ENCODE data around the gene CYTH2.

Gene CYTH2, protein sequence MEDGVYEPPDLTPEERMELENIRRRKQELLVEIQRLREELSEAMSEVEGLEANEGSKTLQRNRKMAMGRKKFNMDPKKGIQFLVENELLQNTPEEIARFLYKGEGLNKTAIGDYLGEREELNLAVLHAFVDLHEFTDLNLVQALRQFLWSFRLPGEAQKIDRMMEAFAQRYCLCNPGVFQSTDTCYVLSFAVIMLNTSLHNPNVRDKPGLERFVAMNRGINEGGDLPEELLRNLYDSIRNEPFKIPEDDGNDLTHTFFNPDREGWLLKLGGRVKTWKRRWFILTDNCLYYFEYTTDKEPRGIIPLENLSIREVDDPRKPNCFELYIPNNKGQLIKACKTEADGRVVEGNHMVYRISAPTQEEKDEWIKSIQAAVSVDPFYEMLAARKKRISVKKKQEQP

DNA sequence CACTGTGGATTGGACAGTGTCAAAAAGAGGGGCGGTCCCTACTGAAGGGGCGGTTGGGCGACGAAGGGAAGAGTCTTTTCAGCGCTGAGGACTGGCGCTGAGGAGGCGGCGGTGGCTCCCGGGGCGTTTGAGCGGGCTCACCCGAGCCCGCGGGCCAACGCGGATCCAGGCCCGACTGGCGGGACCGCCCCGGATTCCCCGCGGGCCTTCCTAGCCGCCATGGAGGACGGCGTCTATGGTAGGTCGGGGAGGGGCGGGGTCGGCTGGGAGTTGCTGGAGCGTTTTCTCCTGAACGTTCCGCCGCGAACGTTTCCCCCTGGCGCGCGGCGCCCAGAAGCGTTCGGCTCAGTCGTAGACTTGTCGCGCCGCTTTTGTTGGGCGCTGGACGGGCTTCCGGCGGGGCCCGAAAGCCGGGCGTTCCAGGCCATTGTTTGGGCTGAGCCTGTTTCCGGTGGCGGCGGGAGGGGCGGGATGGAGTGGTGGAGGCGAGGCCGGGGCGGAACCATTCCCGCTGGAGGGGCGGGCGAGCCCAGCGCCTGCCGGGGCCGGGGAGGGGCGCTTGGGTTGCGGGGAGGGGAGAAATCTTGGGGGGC, at the start of gene CYTH2:
CYTH2 (plus strand) TSS at position 81 of the 593 bp plus-strand sequence; CDS start at position 220, 139 bp downstream.
- no peak for FAIRE-seq

DNA sequence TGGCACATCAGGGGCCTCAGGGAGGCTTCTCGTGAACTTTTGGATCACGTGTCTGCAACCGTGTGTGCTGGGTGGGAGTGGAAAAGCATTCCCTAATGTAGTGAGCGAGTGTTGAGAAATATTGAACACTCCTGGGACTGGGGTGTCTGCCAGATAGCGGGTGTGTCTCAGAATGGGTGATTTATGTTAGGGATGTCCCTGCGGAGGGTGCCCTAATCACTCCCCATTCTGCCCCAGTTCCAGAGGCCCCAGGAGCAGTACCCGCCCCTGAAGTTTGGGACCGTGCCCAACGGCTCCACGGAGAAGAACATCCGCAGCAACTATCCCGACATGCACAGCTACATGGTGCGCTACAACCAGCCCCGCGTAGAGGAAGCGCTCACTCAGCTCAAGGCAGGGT, 47.6 kb upstream of the CYTH2 start:
- no peak for FAIRE-seq

DNA sequence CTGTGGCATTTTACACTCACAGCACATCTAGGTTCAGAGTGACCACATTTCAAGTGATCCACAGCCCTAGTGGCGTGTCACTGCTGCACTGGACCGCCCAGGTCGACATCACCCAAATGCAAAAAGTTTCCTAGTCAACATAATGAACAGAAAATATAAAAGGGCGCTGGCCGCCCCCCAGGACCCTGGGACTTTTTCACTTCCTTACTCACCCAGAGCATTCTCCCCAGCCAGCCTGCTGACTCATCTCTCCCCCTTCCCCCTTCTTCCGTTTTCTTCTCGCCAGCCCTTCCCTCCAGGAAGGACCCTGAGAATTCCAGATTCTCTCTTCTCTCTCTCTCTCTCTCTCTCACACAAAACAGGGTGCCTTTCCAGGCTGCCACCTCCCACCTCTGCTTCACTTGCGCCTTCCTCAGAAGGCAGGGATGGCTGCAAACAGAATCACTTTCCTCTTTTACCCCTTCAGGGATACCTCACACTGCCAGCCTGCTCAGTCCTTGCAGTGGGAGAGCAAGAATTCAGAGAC, 44.4 kb upstream of the CYTH2 start:
- FAIRE-seq, result no peak

DNA sequence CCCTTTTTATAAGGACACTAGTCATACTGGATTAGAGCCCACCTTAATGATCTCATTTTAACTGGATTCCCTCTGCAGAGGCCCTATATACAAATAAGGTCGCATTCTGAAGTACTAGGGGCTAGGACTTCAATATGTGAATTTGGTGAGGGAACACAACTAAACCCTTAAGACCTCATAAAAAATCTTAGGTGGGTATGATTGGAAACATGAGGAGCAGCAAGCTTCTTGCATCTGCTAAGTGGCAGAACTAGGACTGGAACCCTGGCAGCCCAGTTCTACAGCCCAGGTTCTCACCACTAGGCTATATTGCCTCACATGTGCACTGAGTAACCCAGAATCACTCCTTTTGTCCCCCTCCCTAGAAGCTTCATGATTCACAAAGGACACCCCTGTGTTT, 40.5 kb upstream of the CYTH2 start:
- no peak for FAIRE-seq

DNA sequence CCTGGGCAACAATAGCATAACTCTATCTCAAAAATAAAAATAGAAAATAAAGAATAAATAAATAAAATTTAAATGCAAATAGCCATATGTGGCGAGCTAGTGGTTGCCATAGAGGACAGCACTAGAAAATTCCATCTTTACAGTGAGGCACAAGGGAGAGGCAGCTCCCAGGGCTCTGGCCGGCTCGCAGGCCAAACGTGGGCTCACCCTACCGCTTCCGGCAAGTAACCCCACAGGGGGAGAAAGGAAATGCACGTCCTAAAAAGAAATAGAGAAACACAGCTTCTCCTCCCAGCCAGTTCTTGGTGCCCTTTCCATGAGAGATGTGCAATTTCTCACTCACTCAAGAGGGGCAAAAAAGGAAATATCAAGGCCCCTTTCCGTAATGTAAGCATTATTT, 35.8 kb upstream of the CYTH2 start:
- no peak for FAIRE-seq

DNA sequence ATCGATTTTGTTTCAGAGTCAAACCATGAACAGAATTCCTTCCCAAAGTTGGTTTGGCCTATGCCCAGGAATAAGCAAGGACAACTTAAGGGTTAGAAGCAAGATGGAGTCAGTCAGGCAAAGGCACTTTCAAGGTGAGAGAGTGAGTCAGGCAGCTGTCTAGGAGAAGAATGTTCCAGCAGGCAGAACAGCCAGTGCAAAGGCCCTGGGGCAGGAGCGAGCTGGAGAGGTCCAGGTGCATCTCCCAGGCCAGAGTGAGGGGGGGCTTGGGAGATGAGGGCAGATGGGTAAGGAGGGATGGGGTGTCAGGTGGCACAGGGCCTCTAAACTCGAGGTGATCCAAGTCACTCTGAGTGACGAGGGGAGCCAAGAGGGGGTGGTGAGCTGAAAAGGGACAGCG, 32.6 kb upstream of the CYTH2 start:
- FAIRE-seq, result no peak

DNA sequence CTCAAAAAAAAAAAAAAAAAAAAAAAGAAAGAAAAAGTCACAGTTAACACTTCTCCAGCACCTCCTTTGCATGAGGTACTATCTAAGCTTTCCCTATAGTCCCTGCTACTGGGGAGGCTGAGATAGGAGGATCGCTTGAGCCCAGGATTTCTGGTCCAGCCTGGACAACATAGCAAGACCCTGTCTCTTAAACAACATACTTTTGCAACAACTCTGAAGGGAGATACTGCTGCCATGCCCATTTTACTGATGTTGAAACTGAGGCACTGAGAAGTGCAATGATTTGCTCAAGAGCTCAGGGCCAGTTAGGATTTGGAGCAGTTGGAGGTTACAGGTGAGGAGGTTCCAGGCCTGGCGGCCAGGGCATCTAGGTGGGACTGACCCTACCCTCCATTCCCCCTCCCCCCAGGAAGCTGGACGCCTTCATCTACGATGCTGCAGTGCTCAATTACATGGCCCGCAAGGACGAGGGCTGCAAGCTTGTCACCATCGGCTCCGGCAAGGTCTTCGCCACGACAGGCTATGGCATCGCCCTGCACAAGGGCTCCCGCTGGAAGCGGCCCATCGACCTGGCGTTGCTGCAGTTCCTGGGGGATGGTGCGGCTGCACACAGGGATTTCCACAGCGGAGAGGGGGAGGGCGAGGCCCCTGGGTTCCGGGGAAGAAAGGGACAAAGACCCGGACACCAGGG, 27.7 kb upstream of the CYTH2 start:
- no peak for FAIRE-seq

DNA sequence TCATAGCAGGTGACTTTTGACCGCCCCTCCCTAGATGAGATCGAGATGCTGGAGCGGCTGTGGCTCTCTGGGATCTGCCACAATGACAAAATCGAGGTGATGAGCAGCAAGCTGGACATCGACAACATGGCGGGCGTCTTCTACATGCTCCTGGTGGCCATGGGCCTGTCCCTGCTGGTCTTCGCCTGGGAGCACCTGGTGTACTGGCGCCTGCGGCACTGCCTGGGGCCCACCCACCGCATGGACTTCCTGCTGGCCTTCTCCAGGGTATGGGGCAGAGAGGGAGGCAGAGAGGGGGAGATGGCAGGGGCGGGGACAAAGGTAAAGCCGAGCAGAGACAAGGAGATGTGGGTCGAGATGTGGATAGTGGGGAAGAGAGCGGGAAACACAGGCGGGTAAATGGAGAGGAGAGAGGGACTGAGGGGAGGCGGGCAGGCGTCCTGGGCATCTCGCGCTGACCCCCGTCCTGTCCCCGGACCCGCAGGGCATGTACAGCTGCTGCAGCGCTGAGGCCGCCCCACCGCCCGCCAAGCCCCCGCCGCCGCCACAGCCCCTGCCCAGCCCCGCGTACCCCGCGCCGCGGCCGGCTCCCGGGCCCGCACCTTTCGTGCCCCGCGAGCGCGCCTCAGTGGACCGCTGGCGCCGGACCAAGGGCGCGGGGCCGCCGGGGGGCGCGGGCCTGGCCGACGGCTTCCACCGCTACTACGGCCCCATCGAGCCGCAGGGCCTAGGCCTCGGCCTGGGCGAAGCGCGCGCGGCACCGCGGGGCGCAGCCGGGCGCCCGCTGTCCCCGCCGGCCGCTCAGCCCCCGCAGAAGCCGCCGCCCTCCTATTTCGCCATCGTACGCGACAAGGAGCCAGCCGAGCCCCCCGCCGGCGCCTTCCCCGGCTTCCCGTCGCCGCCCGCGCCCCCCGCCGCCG, 26.8 kb upstream of the CYTH2 start:
- no peak for FAIRE-seq

DNA sequence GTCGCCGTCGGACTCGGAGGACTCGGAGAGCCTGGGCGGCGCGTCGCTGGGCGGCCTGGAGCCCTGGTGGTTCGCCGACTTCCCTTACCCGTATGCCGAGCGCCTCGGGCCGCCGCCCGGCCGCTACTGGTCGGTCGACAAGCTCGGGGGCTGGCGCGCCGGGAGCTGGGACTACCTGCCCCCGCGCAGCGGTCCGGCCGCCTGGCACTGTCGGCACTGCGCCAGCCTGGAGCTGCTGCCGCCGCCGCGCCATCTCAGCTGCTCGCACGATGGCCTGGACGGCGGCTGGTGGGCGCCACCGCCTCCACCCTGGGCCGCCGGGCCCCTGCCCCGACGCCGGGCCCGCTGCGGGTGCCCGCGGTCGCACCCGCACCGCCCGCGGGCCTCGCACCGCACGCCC, 25.9 kb upstream of the CYTH2 start:
- no peak for FAIRE-seq

DNA sequence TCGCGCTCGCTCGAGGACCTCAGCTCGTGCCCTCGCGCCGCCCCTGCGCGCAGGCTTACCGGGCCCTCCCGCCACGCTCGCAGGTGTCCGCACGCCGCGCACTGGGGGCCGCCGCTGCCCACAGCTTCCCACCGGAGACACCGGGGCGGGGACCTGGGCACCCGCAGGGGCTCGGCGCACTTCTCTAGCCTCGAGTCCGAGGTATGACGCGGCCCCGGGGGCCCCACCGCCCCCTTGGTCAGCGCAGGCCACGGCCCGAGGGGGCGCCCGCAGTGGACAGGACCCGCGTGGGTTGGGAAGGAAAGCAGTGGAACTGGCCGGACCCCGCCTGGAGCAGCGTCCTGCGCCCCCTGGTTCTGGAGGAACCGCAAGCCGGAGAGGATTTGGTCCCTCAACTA, 25.4 kb upstream of the CYTH2 start:
- FAIRE-seq, result no peak

DNA sequence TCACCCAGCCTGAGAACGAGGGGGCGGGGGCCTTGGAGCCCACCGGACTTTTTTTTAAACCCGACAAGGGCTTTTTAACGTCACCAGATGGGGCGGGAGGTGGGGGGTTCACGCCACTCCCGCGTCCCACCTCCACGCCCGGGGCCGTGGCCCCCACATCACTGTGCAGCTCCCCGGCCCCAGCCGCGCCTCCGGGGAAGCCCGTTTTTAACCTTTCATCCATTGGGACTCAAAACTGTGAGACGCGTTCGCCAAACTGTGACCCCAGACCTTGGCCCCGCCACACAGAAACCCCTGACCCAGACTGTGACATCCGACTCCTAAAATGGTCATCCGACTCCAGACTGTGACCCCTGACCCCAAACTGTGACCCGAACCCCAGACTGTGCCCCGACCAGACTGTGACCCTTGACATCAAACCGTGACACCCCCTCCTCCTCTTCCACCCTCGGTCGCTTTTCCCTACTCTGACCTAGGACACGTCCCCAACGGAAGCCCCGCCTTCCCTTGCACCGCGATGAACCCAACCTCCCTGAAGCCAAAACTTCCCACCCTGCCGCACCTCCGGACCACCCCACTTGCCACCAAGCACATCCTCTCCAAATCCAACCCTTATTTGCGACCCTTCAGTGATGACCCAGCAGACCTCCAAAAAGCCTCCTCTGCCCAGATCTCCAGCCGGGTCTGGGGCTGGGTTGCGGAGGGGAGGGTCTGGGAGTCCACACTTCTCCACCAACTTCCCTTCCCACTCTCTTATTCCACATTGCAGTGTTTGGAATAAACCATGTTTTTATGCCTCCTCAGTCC, 24.8 kb upstream of the CYTH2 start:
- FAIRE-seq, result no peak

DNA sequence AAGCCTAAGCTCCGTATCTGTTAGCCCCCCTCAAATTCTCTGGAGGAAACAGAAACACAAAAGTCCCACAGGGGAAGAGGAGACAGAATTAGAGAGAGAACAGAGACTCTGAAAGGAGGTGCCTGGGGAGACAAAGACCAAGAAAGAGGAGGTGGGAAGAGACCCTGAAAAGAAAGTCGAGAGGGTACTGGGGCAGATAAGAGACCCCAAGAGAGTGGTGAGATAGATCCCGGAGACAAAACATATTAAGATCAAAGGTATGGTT, 24.3 kb upstream of the CYTH2 start:
- FAIRE-seq, result no peak

DNA sequence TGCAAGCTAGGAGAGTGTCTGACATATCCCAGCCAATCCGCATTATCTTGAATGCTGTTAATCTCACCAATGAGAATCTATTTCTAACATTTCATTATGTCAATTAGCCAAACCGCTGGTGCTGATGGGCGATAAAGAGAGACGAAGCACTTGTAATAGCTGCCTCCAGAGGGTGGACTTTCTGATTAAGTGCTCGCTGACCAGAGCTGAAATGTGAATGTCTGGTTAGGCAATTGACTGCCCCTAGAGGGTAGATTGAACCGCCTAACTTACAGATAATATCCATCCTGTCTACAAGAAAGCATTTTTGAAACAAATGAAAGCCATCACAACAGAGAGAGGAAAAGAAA, 23.9 kb upstream of the CYTH2 start:
- no peak for FAIRE-seq

DNA sequence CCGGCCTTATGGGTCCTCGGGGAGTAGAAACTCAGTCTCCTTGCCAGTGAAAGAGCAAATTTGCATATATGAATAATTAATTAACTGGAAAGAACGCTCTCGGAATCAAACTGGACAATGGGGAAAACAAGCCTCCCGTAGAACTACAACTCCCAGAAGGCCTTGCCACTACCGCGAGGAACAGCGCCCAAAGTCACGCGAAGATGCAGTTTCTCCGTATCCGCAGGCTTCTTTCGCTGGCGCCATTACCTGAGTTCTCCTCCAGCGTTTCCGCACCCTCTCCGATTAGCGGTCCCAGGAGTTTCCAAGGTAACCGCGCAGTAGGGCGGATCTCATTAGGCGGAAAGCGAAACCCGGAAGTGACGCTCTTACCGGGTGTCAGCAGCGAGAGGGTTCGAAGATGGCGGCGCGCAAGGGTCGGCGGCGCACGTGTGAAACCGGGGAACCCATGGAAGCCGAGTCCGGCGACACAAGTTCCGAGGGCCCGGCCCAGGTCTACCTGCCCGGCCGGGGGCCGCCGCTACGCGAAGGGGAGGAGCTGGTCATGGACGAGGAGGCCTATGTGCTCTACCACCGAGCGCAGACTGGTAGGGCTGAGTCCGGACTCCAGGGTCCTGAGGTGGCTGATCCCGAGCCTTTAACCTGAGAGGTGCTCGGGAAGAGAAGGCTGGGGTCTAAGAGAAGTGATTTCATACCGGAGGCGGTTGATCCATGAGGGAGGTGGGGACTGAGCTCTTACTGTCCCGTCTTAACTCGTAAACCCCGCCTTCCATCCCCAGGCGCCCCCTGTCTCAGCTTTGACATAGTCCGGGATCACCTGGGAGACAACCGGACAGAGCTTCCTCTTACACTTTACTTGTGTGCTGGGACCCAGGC, 23.3 kb upstream of the CYTH2 start, which contains the start of gene GRWD1:
GRWD1 (plus strand) TSS at position 378 of the 876 bp plus-strand sequence; CDS start at position 401, 23 bp downstream.
- FAIRE-seq, result peak; percentile 76

DNA sequence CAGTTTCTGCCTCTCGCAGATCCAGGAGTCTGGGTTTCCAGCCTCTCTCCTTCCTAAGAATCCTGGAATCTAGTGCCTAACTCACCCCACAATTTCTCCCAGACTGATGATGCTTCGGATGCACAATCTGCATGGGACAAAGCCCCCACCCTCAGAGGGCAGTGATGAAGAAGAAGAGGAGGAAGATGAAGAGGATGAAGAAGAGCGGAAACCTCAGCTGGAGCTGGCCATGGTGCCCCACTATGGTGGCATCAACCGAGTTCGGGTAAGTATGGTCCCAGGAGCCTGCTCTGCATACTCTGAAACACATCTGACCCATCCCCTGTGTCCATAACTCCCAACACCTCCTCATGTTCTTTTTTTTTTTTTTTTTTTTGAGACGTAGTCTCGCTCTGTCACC, 22.6 kb upstream of the CYTH2 start:
- FAIRE-seq, result no peak

DNA sequence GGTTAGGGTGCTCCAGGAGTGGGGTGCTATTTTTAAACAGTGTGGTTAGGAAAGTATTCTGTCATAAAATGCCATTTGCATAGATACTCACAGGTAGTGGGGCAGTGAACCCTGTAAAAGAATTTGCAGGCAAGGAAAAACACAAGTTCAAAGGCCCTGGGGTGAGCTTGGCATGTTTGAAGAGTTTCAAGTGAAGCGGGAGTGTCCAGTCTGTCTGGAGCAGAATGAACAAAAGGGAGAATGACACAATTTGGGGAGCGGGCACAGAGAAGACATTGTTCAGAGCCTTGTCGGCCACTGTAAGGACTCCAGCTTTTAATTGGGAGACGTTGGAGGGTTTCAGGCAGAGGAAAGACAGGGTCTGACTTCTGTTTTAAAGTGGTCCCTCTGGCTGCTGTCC, 20.6 kb upstream of the CYTH2 start:
- FAIRE-seq, result no peak

DNA sequence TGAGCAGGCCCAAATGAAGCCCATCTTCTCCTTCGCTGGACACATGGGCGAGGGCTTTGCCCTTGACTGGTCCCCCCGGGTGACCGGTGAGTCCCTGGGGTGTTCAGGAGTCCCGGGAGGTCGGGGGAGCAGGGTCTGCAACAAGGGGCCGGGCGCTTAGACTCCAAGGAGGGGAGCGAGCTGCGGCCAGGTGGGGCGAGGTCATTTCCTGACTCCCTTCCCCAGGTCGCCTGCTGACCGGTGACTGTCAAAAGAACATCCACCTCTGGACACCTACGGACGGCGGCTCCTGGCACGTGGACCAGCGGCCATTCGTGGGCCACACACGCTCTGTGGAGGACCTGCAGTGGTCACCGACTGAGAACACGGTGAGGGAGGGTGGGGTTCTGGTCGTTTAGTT, 18.7 kb upstream of the CYTH2 start:
- no peak for FAIRE-seq

DNA sequence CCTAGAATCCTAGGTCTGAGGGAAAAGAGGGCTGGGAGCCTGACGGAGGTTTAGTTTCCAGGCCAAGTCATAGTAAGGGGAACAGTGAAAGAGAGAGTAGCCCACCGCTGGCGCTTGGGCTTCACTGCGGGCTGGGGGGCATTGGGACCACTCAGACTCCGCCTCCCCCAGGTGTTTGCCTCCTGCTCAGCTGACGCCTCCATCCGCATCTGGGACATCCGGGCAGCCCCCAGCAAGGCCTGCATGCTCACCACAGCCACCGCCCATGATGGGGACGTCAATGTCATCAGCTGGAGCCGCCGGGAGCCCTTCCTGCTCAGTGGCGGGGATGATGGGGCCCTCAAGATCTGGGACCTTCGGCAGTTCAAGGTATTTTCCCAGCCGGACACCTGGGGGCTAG, 18.3 kb upstream of the CYTH2 start:
- no peak for FAIRE-seq

DNA sequence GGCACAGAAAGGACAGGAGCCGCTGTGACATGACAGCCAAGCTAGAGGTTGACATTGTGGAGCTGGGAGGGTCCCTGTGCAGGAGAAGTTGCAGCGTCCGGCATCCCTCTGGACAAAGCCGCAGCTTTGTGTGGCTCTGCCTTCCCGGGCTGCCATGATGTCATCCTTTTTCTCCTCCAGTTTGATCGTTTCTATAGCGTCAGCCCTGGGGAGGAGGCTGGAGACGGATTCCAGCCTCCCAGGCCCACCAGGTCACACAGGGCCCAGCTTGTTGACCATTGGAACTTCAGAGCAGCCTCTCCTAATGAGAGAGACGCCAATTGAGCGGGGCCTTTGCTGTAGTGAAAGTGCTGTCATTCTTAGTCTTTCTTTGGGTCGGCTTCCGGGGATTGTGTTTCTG, 17.5 kb upstream of the CYTH2 start:
- FAIRE-seq, result no peak

DNA sequence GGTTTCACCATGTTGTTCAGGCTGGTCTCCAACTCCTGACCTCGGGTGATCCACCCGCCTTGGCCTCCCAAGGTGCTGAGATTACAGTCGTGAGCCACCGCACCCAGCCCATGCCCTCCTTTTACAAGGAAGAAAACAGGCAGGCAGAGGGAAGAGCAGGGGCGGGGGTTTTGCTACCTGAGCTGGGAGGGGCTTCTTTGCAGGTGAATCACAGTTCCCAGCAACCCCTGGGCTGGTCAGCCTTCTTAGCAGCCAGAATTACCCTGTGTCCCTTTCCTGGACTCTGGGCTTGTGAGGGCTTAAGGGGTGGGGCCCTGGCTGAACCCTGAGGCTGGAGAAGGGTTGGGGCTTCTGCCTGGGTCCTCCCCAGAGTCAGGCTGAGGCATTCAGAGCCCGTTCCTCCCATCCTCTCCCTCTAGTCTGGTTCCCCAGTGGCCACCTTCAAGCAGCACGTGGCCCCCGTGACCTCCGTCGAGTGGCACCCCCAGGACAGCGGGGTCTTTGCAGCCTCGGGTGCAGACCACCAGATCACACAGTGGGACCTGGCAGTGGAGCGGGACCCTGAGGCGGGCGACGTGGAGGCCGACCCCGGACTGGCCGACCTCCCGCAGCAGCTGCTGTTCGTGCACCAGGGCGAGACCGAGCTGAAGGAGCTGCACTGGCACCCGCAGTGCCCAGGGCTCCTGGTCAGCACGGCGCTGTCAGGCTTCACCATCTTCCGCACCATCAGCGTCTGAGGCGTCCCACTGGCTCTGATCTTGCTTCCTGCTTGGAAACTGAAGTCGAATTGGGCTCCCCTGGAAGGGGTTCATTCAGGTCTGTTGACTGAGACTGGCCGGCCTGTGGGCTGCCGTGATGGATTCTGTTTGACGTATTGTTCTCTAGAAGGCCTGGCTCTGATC, 16.6 kb upstream of the CYTH2 start:
- no peak for FAIRE-seq
